SU-DHL-6 (cell line): ENCODE data around the gene ARHGEF28.

ENCODE experiments used
- H2AFZ ChIP-seq: fragments of 200-600 bp; sonication (generic); 2 replicates; pipeline ENCODE4 v1.6.1; 2014; ENCODE audit warnings: low read depth, mild to moderate bottlenecking, moderate library complexity, mixed read lengths, antibody characterized with exemption, low read length; ENCODE audit not compliant: severe bottlenecking
- H3F3A ChIP-seq: fragments of 200-600 bp; shearing (Covaris generic); 2 replicates; pipeline ENCODE4 v1.6.0; 2016; ENCODE audit warnings: antibody characterized with exemption, mild to moderate bottlenecking; ENCODE audit not compliant: insufficient read depth
- H3K27ac ChIP-seq: fragments of 200-600 bp; sonication (generic); 2 replicates; pipeline ENCODE4 v1.5.1; 2016; ENCODE audit warnings: low read depth, mild to moderate bottlenecking, low read length, moderate library complexity, mixed read lengths
- H3K27me3 ChIP-seq: fragments of 200-600 bp; sonication (generic), shearing (Covaris generic); 2 replicates; pipeline ENCODE4 v1.6.0; 2014; ENCODE audit warnings: mild to moderate bottlenecking, low read length
- H3K36me3 ChIP-seq: fragments of 200-600 bp; sonication (generic); 2 replicates; pipeline ENCODE4 v1.6.1; 2014; ENCODE audit warnings: mild to moderate bottlenecking, low read length, mixed read lengths
- H3K4me2 ChIP-seq: fragments of 300-600, 200-600 bp; shearing (Covaris generic), sonication (generic); 2 replicates; pipeline ENCODE4 v1.6.0; 2014; ENCODE audit warnings: low read length, low read depth, mild to moderate bottlenecking; ENCODE audit not compliant: poor library complexity, severe bottlenecking
- H3K4me3 ChIP-seq: fragments of 200-600 bp; sonication (generic); 2 replicates; pipeline ENCODE4 v1.5.1; 2014; ENCODE audit warnings: antibody characterized with exemption, low read length, mild to moderate bottlenecking, mixed read lengths; ENCODE audit not compliant: insufficient read depth, poor library complexity, severe bottlenecking
- H3K79me2 ChIP-seq: fragments of 200-600 bp; sonication (generic); 2 replicates; pipeline ENCODE4 v1.6.1; 2014; ENCODE audit warnings: mild to moderate bottlenecking, low read length, moderate library complexity; ENCODE audit not compliant: insufficient read depth
- H3K9ac ChIP-seq: fragments of 200-600 bp; sonication (generic); 2 replicates; pipeline ENCODE4 v1.7.0; 2014; ENCODE audit warnings: mild to moderate bottlenecking, low read length
- H3K9me2 ChIP-seq: fragments of 200-600 bp; sonication (generic); replicated peaks from 2 replicates; pipeline ENCODE4 v1.6.1; 2014; ENCODE audit warnings: low read length; ENCODE audit not compliant: insufficient read depth
- H3K9me3 ChIP-seq: fragments of 200-600 bp; sonication (generic); 2 replicates; pipeline ENCODE4 v1.6.1; 2014; ENCODE audit warnings: low read length, mixed read lengths; ENCODE audit not compliant: insufficient read depth
- H4K20me1 ChIP-seq: fragments of 200-600 bp; sonication (generic); 2 replicates; pipeline ENCODE4 v1.6.1; 2014; ENCODE audit warnings: low read depth, mild to moderate bottlenecking, antibody characterized with exemption, low read length, moderate library complexity, mixed read lengths
- EZH2phosphoT487 ChIP-seq: fragments of 200-600 bp; sonication (generic), shearing (Covaris generic); conservative IDR thresholded peaks from 2 replicates; pipeline ENCODE4 v1.6.1; 2018; ENCODE audit warnings: mild to moderate bottlenecking, antibody characterized with exemption, low read length, moderate library complexity, mixed read lengths
- TF ChIP-seq, protein P1 (sequence below): fragments of 200-600 bp; sonication (generic); IDR thresholded peaks from one replicate; pipeline ENCODE4 v1.5.1; 2017; ENCODE audit warnings: antibody characterized with exemption, mild to moderate bottlenecking, low read length, moderate library complexity; ENCODE audit not compliant: insufficient read depth, poor library complexity, severe bottlenecking

ARHGEF28 gene

DNA sequence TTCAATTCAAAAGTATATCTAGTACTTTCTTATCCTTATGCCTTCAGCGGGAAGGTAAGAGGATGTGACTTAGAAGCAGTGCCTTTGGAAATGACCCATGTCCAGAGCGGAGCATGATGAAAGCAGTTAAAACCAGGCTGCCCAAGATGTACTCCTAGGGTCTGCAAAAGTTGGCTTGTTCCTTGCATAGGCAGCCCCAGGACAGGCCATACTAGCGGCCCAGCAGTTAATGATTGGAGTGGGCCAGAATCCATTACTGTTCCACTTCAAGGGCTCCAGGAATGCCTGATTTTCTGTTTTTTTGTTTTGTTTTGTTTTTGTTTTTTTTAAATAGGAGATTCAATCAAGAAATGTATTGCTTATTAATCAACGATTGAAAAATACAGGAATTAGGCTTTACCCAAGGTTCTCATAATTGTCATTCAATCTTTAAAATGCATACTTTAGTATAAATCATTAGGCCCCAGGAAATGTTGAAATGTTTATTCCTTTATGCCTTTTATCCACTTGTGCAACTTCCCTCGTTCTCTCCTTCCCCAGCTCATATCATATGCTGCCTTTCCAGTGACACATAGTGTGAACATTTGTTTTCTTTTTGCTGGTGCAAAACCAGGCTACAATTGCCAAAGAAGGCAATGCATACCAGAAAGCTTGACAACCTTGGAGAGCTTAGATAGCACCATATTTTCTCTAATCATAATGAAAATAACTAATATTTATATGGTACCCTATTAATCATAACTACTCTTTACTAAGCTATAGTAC lies 190.8 kb downstream of the ARHGEF28 start:
- no peaks in the 10 kb centered on the region; the same call in 1 of the 2 replicates for H3K27me3 ChIP-seq
- no peak overlapping the region for H3K4me3 ChIP-seq
- H2AFZ ChIP-seq, result no peak overlapping the region
- no peaks in the 10 kb centered on the region for H3K9me2 ChIP-seq
- no peaks in the 10 kb centered on the region for H3K79me2 ChIP-seq
- no peaks in the 10 kb centered on the region for H3K36me3 ChIP-seq
- no peak overlapping the region for H3K9ac ChIP-seq
- no peak overlapping the region for H3K4me2 ChIP-seq
- no peaks in the 10 kb centered on the region for H4K20me1 ChIP-seq
- H3F3A ChIP-seq, result no peaks in the 10 kb centered on the region
- TF ChIP-seq EZH2phosphoT487, result no peak
- TF ChIP-seq, protein P1, sequence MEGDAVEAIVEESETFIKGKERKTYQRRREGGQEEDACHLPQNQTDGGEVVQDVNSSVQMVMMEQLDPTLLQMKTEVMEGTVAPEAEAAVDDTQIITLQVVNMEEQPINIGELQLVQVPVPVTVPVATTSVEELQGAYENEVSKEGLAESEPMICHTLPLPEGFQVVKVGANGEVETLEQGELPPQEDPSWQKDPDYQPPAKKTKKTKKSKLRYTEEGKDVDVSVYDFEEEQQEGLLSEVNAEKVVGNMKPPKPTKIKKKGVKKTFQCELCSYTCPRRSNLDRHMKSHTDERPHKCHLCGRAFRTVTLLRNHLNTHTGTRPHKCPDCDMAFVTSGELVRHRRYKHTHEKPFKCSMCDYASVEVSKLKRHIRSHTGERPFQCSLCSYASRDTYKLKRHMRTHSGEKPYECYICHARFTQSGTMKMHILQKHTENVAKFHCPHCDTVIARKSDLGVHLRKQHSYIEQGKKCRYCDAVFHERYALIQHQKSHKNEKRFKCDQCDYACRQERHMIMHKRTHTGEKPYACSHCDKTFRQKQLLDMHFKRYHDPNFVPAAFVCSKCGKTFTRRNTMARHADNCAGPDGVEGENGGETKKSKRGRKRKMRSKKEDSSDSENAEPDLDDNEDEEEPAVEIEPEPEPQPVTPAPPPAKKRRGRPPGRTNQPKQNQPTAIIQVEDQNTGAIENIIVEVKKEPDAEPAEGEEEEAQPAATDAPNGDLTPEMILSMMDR, result no peak
- no peak overlapping the region for H3K27ac ChIP-seq
- H3K9me3 ChIP-seq, result no peaks in the 10 kb centered on the region

DNA sequence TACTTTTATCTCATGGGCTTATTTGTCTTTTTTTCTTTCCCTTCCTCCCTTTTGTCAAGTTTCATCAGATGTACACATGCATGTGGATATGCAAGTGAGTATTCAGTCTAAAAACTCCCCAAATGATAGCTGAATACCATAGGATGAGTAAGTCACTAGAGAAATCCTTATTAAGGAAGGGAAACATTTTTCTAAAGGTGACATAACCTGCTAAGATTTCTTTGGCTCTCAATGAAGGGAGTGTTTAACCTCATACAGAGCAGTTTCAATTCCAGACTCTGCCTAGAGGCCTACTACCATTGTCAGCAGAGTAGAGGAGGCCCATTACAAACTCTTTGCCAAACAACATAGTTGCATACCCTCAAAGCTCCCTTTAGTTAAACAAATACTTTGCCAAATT lies 192.4 kb downstream of the ARHGEF28 start:
- Histone ChIP-seq H3K79me2 (no peaks in the 10 kb centered on the region), H3K27ac (no peak overlapping the region), H3F3A (no peaks in the 10 kb centered on the region), H3K27me3 (no peaks in the 10 kb centered on the region; the same call in 1 of the 2 replicates), H3K36me3 (no peaks in the 10 kb centered on the region), H3K9me3 (no peaks in the 10 kb centered on the region), H3K9me2 (no peaks in the 10 kb centered on the region), H3K4me3 (no peak overlapping the region), H3K9ac (no peak overlapping the region), H2AFZ (no peak overlapping the region), H3K4me2 (no peak overlapping the region), H4K20me1 (no peaks in the 10 kb centered on the region)
- TF ChIP-seq EZH2phosphoT487, result no peak

DNA sequence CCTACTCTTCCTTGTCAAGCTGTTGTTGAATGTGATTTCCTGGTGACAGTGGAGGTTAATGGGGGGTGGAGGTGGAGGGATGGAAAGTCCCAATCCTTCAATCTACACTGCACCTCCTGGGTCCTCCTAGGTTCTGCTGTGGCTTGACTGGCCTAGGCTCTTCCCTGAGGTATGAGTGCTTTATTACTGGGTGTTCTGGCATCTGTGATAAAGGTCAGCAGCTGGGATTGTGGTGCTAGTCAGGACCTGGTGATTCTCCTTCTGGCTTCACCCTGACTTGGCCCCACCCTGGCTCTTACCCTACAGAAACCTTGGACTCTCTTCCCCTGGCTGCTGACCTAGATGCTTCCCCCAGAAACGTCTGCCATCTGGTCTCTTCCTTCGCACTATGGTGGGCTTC lies 194.3 kb downstream of the ARHGEF28 start:
- no peak overlapping the region for H3K9ac ChIP-seq
- no peaks in the 10 kb centered on the region for H3K79me2 ChIP-seq
- H2AFZ ChIP-seq, result no peak overlapping the region
- H3K4me3 ChIP-seq, result no peak overlapping the region
- no peak overlapping the region for H3K4me2 ChIP-seq
- no peaks in the 10 kb centered on the region for H3K9me3 ChIP-seq
- no peak for TF ChIP-seq EZH2phosphoT487
- TF ChIP-seq, protein P1, result no peak
- H4K20me1 ChIP-seq, result no peaks in the 10 kb centered on the region
- H3K27ac ChIP-seq, result no peak overlapping the region
- no peaks in the 10 kb centered on the region; the same call in 1 of the 2 replicates for H3K27me3 ChIP-seq
- no peaks in the 10 kb centered on the region for H3K9me2 ChIP-seq
- no peaks in the 10 kb centered on the region for H3K36me3 ChIP-seq
- H3F3A ChIP-seq, result no peaks in the 10 kb centered on the region

DNA sequence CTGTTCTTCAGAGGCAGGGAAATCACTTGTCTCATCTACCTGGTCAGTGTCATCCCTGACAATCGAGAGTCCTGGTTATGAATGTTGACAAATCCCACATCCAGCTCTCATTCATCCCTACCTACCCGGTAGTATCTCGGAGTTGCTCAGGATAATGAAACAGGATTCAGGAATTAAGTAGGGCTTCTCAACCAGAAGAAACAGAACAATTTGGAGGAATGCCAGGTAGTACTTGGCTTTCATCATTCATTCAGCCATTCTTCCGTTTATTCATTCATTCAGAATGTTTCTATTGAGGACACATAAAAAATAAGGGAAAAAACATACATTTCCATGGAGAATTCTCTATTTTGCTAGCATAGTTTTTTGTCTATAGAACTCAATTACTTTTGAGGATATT lies 195.0 kb downstream of the ARHGEF28 start:
- no peak overlapping the region for H3K4me2 ChIP-seq
- no peak overlapping the region for H2AFZ ChIP-seq
- H3K9ac ChIP-seq, result no peak overlapping the region

More for the DNA sequence above, 195.0 kb downstream of the ARHGEF28 start:
- H4K20me1 ChIP-seq, result no peaks in the 10 kb centered on the region
- no peaks in the 10 kb centered on the region for H3K79me2 ChIP-seq
- no peaks in the 10 kb centered on the region for H3K36me3 ChIP-seq
- H3K4me3 ChIP-seq, result no peak overlapping the region
- H3K9me3 ChIP-seq, result no peaks in the 10 kb centered on the region
- H3K27me3 ChIP-seq, result no peaks in the 10 kb centered on the region; the same call in 1 of the 2 replicates
- TF ChIP-seq EZH2phosphoT487, result no peak
- TF ChIP-seq, protein P1, result no peak
- H3K9me2 ChIP-seq, result no peaks in the 10 kb centered on the region
- no peaks in the 10 kb centered on the region for H3F3A ChIP-seq
- H3K27ac ChIP-seq, result no peak overlapping the region
